ENCODE data around the gene APBA2. TPM values are rescaled to one million over a fixed set of nuclear protein-coding genes. Genes with fewer than 3 reads are reported as not detected.

The APBA2 gene
- total and polyA plus RNA-seq, 2 of the 13 experiments (the other 11 are each of a cell fraction or from before 2014, with no cell fraction given) = 0.62 to 2.3 TPM

DNA sequence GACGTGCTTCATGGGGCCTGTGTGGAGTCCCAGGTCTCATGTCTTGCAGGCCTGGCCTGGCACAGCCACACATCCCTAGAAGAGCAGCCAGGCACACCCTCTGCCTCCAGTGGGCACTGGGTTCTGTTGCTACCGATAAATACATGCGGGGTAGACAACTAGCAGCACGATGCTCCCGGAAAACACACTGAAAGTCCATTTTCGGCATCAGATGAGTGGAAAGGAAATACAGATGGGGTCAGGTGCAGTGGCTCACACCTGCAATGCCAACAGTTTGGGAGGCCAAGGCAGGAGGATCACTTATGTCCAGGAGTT is 218.7 kb downstream of the APBA2 start:
- FAIRE-seq (no peak), DNase-seq (ENCODE audit: low spot score) (no peak), ATAC-seq (no peak)
- Histone ChIP-seq H3K79me2 (ENCODE audit: insufficient read depth, low read length) (no peaks in the 10 kb centered on the region), H2AFZ (ENCODE audit: low read length) (no peak overlapping the region), H3K4me1 (ENCODE audit: insufficient read depth, low read length) (no peaks in the 10 kb centered on the region), H3K36me3 (replicated peaks in 1 of 2; ENCODE audit: control insufficient read depth in 1 of 2, insufficient read depth in 2 of 2, low read length in 2 of 2) (no peaks in the 10 kb centered on the region), H3K4me2 (ENCODE audit: low read depth, low read length) (no peak overlapping the region), H3K9ac (ENCODE audit: insufficient read depth, low read depth, low read length) (no peak overlapping the region), H4K20me1 (ENCODE audit: insufficient read depth, low read length) (no peaks in the 10 kb centered on the region), H3K4me3 (replicated peaks in 1 of 3; ENCODE audit: insufficient read depth in 1 of 3, low read depth in 2 of 3, low read length in 3 of 3) (no peak overlapping the region), H3K27ac (ENCODE audit: extremely low read length, insufficient read depth, low read length) (no peak overlapping the region), H3K27me3 (ENCODE audit: control insufficient read depth in 1 of 2, insufficient read depth in 2 of 2, low read length in 2 of 2) (no peaks in the 10 kb centered on the region; a peak in 1 of 5 replicates), H3K9me3 (ENCODE audit: low read length) (no peaks in the 10 kb centered on the region)
- no TSS peak for BruUV-seq (replicated peaks)
- in situ Hi-C loops (cut with HindIII; ENCODE audit: extremely low pct_ligation_motif_present, low pct_unique_long_range_greater_than_20kb) = no loop called here
- CTCF ChIA-PET (ENCODE audit: low intra/inter-chr PET ratio, low total read pairs) = no interaction called here
- WGBS (ENCODE audit: low lambda C conversion rate) = 66% methylated on average over 5 of the region's 6 CpGs
- TF ChIP-seq SNRNP70 (IDR thresholded peaks at IDR 0.05; ENCODE audit: low read depth, low read length) (no peak), SSRP1 (CRISPR knock-in tag; IDR thresholded peaks at IDR 0.05) (no peak), ARNT2 (CRISPR knock-in tag; IDR thresholded peaks at IDR 0.05; ENCODE audit: low read depth) (no peak), ZNF33A (CRISPR knock-in tag; IDR thresholded peaks at IDR 0.05; ENCODE audit: borderline replicate concordance) (no peak), SATB2 (CRISPR knock-in tag; IDR thresholded peaks at IDR 0.05) (no peak), SMARCC2 (IDR thresholded peaks at IDR 0.05) (no peak), ZNF75D (CRISPR knock-in tag; IDR thresholded peaks at IDR 0.05; ENCODE audit: borderline replicate concordance) (no peak), RXRB (CRISPR knock-in tag; IDR thresholded peaks at IDR 0.05; ENCODE audit: borderline replicate concordance) (no peak), HNF4A (CRISPR knock-in tag; IDR thresholded peaks at IDR 0.05) (no peak), ZNF354B (CRISPR knock-in tag; IDR thresholded peaks at IDR 0.05) (no peak), DNMT1 (CRISPR knock-in tag; IDR thresholded peaks at IDR 0.05) (no peak), ATF1 (CRISPR knock-in tag; IDR thresholded peaks at IDR 0.05) (no peak), SNAPC2 (CRISPR knock-in tag; IDR thresholded peaks at IDR 0.05) (no peak), HMGA1 (CRISPR knock-in tag; conservative IDR thresholded peaks at IDR 0.05) (no peak), SRF (IDR thresholded peaks at IDR 0.05; ENCODE audit: low read depth, low read length) (no peak)
- TF ChIP-seq, protein P1, sequence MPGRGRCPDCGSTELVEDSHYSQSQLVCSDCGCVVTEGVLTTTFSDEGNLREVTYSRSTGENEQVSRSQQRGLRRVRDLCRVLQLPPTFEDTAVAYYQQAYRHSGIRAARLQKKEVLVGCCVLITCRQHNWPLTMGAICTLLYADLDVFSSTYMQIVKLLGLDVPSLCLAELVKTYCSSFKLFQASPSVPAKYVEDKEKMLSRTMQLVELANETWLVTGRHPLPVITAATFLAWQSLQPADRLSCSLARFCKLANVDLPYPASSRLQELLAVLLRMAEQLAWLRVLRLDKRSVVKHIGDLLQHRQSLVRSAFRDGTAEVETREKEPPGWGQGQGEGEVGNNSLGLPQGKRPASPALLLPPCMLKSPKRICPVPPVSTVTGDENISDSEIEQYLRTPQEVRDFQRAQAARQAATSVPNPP (CRISPR knock-in tag; IDR thresholded peaks at IDR 0.05) = no peak
- TF ChIP-seq, protein P2, sequence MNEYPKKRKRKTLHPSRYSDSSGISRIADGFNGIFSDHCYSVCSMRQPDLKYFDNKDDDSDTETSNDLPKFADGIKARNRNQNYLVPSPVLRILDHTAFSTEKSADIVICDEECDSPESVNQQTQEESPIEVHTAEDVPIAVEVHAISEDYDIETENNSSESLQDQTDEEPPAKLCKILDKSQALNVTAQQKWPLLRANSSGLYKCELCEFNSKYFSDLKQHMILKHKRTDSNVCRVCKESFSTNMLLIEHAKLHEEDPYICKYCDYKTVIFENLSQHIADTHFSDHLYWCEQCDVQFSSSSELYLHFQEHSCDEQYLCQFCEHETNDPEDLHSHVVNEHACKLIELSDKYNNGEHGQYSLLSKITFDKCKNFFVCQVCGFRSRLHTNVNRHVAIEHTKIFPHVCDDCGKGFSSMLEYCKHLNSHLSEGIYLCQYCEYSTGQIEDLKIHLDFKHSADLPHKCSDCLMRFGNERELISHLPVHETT (CRISPR knock-in tag; conservative IDR thresholded peaks at IDR 0.05) = no peak
- intact Hi-C loops (cut with micrococcal nuclease; ENCODE audit: unreplicated experiment) = no loop called here
- POLR2A ChIA-PET = no interaction called here

Data from HepG2 (cell line).